Fibroblast of pulmonary artery (primary cell): ENCODE results near the gene UNC5A.
A peak's percentile ranks its signal among the peaks of the same experiment; 100 is the strongest.

Experiments
- DNase-seq: peaks from one replicate; pipeline ENCODE4 v3.0.0-alpha.2; 2010; ENCODE audit warnings: low read depth
- H3K4me3 ChIP-seq: replicated peaks from 2 replicates; pipeline ENCODE4 v1.5.1; 2011; ENCODE audit warnings: low read depth, mild to moderate bottlenecking, control low read depth, low read length, moderate library complexity
- TF ChIP-seq, protein P1 (sequence below): IDR thresholded peaks from 2 replicates; pipeline ENCODE4 v1.5.1; 2011; ENCODE audit warnings: mild to moderate bottlenecking, control low read depth, low read length, inconsistent platforms; ENCODE audit errors: missing control alignments

The UNC5A gene

DNA sequence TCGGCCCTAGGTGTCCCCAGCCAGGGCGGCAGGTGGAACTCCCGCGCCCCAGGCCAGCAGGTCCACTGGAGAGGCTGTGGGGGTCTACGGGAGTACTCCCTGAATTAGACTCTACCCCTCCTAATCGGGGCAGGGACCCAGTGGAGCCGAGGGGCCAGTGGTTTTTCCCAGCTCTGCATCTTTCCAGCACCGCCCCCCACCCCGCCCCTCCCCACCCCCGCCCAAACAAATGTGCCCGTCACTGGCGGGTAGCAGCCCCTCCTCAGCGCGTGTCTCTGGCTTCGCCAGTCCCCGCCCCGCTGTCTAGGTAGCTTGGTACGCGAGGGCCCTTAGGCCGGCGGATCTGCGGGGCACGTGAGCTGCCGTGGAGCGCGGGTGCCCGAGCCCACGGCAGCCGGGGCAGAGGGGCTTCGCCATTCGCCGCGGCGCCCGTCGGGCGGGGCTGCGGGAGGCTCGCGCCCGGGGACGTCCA is 7.0 kb downstream of the UNC5A start:
- DNase-seq, result no peak
- H3K4me3 ChIP-seq, result no peak overlapping the region
- TF ChIP-seq, protein P1, sequence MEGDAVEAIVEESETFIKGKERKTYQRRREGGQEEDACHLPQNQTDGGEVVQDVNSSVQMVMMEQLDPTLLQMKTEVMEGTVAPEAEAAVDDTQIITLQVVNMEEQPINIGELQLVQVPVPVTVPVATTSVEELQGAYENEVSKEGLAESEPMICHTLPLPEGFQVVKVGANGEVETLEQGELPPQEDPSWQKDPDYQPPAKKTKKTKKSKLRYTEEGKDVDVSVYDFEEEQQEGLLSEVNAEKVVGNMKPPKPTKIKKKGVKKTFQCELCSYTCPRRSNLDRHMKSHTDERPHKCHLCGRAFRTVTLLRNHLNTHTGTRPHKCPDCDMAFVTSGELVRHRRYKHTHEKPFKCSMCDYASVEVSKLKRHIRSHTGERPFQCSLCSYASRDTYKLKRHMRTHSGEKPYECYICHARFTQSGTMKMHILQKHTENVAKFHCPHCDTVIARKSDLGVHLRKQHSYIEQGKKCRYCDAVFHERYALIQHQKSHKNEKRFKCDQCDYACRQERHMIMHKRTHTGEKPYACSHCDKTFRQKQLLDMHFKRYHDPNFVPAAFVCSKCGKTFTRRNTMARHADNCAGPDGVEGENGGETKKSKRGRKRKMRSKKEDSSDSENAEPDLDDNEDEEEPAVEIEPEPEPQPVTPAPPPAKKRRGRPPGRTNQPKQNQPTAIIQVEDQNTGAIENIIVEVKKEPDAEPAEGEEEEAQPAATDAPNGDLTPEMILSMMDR, result no peak

DNA sequence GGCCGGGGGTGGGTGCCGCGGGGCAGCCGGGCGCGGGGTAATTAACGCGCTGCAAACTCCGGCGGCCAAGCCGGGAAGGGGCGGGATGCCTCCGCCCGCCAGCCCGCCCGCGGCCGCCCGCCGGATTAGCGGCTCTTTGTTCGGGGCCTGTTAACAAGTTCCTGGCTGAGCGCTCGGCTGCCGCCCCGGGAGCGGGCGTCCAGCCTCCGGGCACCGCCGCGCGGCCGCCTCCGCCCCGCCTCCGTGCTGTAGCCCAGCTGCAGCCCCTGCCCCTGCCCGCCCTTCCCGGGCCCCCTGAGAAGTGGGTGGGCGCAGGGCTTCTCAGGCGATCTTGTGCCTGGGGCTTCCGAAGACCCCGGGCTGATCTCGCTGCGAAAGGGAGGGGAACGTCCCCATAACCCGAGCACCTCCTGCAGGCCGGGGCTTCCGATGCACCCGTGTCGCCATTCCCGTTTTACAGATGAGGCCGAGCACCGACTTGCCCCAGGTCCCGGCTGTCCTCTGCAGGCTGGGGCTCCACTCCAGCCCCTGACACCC is 7.5 kb downstream of the UNC5A start:
- peak overlapping the region; percentile 19 for H3K4me3 ChIP-seq
- peak; percentile 14 for DNase-seq
- TF ChIP-seq, protein P1, result peak; percentile 38

DNA sequence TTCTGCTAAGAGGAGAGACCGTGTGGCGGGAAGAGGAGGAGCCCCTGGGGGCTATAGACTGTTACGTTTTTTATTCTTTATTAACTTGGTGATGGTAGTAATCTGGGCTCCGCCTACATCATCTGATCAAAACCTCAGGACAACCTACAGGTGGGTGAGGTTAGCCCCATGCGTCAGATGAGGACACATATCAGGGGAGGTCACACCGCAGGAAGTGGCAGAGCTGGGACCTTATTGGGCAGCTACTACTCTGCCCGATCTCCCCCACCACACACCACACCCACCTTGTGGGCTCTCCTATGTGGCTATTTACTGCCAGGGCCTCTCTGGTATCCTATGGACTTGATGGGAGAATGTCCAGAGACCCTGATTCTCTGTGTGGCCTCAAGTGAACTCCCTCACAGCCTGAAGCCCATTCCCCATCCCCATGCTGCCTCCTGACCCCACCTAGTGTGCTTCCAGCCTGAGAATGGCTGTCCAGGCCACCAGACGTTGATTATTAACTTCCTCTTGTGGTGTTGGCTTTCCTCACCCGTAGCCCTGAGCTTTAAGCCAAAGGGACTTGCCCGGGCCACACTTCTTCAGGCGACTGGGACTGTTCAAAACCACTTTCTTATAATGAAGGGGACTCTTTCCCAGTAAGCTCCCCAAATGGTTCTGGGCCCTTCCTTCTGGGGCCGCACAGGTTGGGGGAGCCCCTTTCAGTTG is 8.2 kb downstream of the UNC5A start:
- DNase-seq, result no peak
- H3K4me3 ChIP-seq, result no peak overlapping the region
- TF ChIP-seq, protein P1, result no peak

DNA sequence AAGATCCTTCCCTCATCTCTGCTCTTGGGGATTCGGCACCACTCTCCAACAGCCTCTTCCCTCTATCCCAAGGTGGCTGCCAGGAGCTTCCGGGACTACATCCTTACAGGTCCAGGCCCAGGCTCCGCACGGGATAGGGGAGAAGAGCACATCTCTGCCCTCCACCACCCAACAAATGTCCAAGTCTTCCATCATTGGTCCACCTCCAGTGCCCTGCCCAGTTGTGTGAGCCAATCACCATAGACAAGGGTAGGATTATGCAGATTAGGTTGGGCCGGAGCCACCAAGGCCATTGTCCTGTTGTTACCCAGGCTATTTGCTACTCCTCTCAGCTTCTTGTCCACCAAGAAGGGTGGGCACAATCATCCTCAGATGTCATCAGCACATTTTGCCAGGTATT is 9.1 kb downstream of the UNC5A start:
- DNase-seq, result no peak
- TF ChIP-seq, protein P1, result no peak
- no peak overlapping the region for H3K4me3 ChIP-seq

DNA sequence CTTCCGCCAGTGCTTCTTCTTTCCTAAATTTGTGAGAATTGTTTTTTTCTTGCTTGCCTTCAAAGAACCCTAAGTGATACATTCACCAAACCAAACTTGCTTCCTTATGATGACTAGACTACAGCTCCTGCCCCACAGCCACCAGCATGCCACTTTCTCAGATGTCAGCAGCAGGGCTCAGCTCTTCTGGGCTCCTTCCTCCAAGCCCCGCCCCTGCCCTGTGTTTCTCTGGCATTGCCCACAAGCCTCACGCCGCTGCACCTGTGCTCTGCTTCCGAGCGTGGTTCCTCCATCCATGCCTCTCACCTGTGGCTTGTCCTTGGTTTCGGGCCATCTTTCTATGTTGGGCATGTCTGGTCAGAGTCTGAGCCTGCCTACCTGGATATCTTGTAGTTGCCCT is 10.6 kb downstream of the UNC5A start:
- TF ChIP-seq, protein P1, result no peak
- no peak overlapping the region for H3K4me3 ChIP-seq
- DNase-seq, result no peak

DNA sequence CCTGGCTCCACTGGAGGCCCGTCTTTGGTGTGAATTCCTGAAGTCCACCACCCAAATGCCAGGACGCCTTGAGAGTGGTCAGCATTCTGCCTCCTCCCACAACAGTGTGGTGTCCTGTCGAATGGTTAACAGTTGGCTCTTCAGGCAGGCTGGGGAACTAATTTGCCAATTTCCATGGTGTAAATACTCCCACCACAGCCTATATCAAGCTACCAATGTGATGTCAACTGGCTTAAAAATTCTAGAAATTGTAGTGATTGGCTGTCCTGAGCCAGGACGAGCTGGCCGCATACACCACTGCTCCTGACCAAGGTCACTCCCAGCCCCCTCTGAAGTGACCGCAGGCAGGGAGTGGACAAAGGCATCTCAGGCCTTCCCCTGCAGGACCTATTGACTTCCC is 11.1 kb downstream of the UNC5A start:
- TF ChIP-seq, protein P1, result no peak
- no peak for DNase-seq
- H3K4me3 ChIP-seq, result no peak overlapping the region
